Activated CD4-positive, CD25-positive, alpha-beta regulatory T cell treated with anti-CD3 and anti-CD28 coated beads, Interleukin-2, amount 50 U/mL, for 72 hours (primary cell): ENCODE data around the gene ARFGEF2.
"Not testable (repeated sequence)": the region's sequence is repeated elsewhere in the genome, so short reads cannot be mapped to it uniquely, and the experiment has no call there.

Experiments
- DNase-seq: peaks from one replicate; pipeline ENCODE4 v3.0.0; 2021

The ARFGEF2 gene

GRCh38 chr20:49009899-49010631 lies 88.6 kb downstream of the ARFGEF2 start:
- no peak for DNase-seq

- no peak for DNase-seq
These were observed 102.7 kb downstream of the ARFGEF2 start for GRCh38 chr20:49024220-49024619.

- not testable (repeated sequence) for DNase-seq
These were observed 106.7 kb downstream of the ARFGEF2 start for GRCh38 chr20:49028177-49028576.

- DNase-seq = no peak
These were observed 107.2 kb downstream of the ARFGEF2 start for GRCh38 chr20:49028684-49029083.

- no peak for DNase-seq
These were observed 107.7 kb downstream of the ARFGEF2 start for GRCh38 chr20:49029203-49029602.

- DNase-seq = no peak
These were observed 109.6 kb downstream of the ARFGEF2 start for GRCh38 chr20:49030954-49031619.

- DNase-seq = no peak
These were observed 110.9 kb downstream of the ARFGEF2 start for GRCh38 chr20:49032455-49032854.

- no peak for DNase-seq
These were observed 112.7 kb downstream of the ARFGEF2 start for GRCh38 chr20:49034070-49034732.

GRCh38 chr20:49037962-49038387 lies 116.5 kb downstream of the ARFGEF2 start:
- no peak for DNase-seq

- DNase-seq = no peak
These were observed 118.3 kb downstream of the ARFGEF2 start for GRCh38 chr20:49039854-49040253.

- DNase-seq = no peak
These were observed 121.5 kb downstream of the ARFGEF2 start for GRCh38 chr20:49043000-49043399.

GRCh38 chr20:49045440-49046086 lies 124.1 kb downstream of the ARFGEF2 start:
- no peak for DNase-seq

- DNase-seq = peak; percentile 96
These were observed 124.8 kb downstream of the ARFGEF2 start, which contains the start of gene CSE1L for GRCh38 chr20:49046087-49046900. Gene CSE1L, plus strand, starts transcription at chr20:49046312. Its CDS starts 12,152 bp downstream, at chr20:49058464.

GRCh38 chr20:49052334-49052733 lies 130.8 kb downstream of the ARFGEF2 start:
- DNase-seq = no peak

GRCh38 chr20:49054056-49054643 lies 132.6 kb downstream of the ARFGEF2 start:
- DNase-seq = no peak

- DNase-seq = no peak
These were observed 141.8 kb downstream of the ARFGEF2 start for GRCh38 chr20:49063279-49063678.

- no peak for DNase-seq
These were observed 153.0 kb downstream of the ARFGEF2 start for GRCh38 chr20:49074521-49074920.

GRCh38 chr20:49078310-49078709 lies 156.8 kb downstream of the ARFGEF2 start:
- no peak for DNase-seq

GRCh38 chr20:49082295-49082694 lies 160.8 kb downstream of the ARFGEF2 start:
- not testable (repeated sequence) for DNase-seq
